Neutrophil (primary cell): Measurements from ENCODE around the gene HIGD1C.

Source experiments
- H3K27ac ChIP-seq: fragments of 200-600 bp; sonication (generic); 2 replicates; pipeline ENCODE4 v1.5.1; 2016; ENCODE audit warnings: mild to moderate bottlenecking, moderate library complexity
- H3K27me3 ChIP-seq: fragments of 200-600 bp; sonication (generic); 2 replicates; pipeline ENCODE4 v1.6.0; 2016; ENCODE audit warnings: mild to moderate bottlenecking
- H3K36me3 ChIP-seq: fragments of 200-600 bp; sonication (generic); 2 replicates; pipeline ENCODE4 v1.5.1; 2017
- H3K4me1 ChIP-seq, 2 experiments: fragments of 200-600 bp in 1 of 2; sonication (generic) in 1 of 2; 1 replicate in 1 of 2; 2 replicates in 1 of 2; pipeline versions ENCODE4 v1.5.1 to v1.6.1; 2013 to 2016; ENCODE audit warnings: low read depth in 1 of 2, low read length in 1 of 2, mild to moderate bottlenecking in 1 of 2, moderate library complexity in 1 of 2; ENCODE audit not compliant: control insufficient read depth in 1 of 2, insufficient read depth in 1 of 2
- H3K4me3 ChIP-seq, 2 experiments: fragments of 200-600 bp in 1 of 2; sonication (generic) in 1 of 2; 1 replicate in 1 of 2; 2 replicates in 1 of 2; pipeline ENCODE4 v1.5.1; 2013 to 2016; ENCODE audit warnings: low read depth in 1 of 2, low read length in 1 of 2, mild to moderate bottlenecking in 1 of 2, moderate library complexity in 1 of 2
- H3K9me3 ChIP-seq: fragments of 200-600 bp; sonication (generic); 2 replicates; pipeline ENCODE4 v1.5.1; 2016
- CTCF ChIP-seq: fragments of 200-600 bp; sonication (generic); IDR thresholded peaks from 2 replicates; pipeline ENCODE4 v1.5.1; 2016; ENCODE audit warnings: antibody characterized with exemption

HIGD1C gene

GRCh38 chr12:50999093-50999492, 46.7 kb downstream of the HIGD1C start:
- H3K27me3 ChIP-seq = no peaks in the 10 kb centered on the region
- no peak for TF ChIP-seq CTCF
- H3K9me3 ChIP-seq = no peaks in the 10 kb centered on the region
- H3K36me3 ChIP-seq = peaks cover 19% of the 10 kb centered on the region
- no peak overlapping the region for H3K27ac ChIP-seq
- no peak overlapping the region for H3K4me3 ChIP-seq
- no peaks in the 10 kb centered on the region for H3K4me1 ChIP-seq

GRCh38 chr12:51000245-51000644, 47.9 kb downstream of the HIGD1C start:
- H3K36me3 ChIP-seq = peaks cover 18% of the 10 kb centered on the region
- H3K27ac ChIP-seq = no peak overlapping the region
- TF ChIP-seq CTCF = no peak
- no peaks in the 10 kb centered on the region for H3K27me3 ChIP-seq
- H3K9me3 ChIP-seq = no peaks in the 10 kb centered on the region
- H3K4me1 ChIP-seq = no peaks in the 10 kb centered on the region
- no peak overlapping the region for H3K4me3 ChIP-seq

GRCh38 chr12:51001799-51002198, 49.5 kb downstream of the HIGD1C start:
- Histone ChIP-seq H3K4me3 (no peak overlapping the region), H3K27me3 (no peaks in the 10 kb centered on the region), H3K27ac (no peak overlapping the region), H3K36me3 (peaks cover 14% of the 10 kb centered on the region), H3K4me1 (no peaks in the 10 kb centered on the region), H3K9me3 (no peaks in the 10 kb centered on the region)
- TF ChIP-seq CTCF = no peak

GRCh38 chr12:51004504-51004903, 52.2 kb downstream of the HIGD1C start:
- no peak for TF ChIP-seq CTCF
- Histone ChIP-seq H3K4me1 (peaks cover 6 to 8% of the 10 kb centered on the region in 2 experiments), H3K4me3 (no peak overlapping the region), H3K36me3 (peaks cover 20% of the 10 kb centered on the region), H3K27me3 (no peaks in the 10 kb centered on the region), H3K27ac (no peak overlapping the region), H3K9me3 (no peaks in the 10 kb centered on the region)

- Histone ChIP-seq H3K27me3 (no peaks in the 10 kb centered on the region), H3K9me3 (no peaks in the 10 kb centered on the region), H3K4me1 (peaks cover 6 to 8% of the 10 kb centered on the region in 2 experiments), H3K36me3 (peaks cover 20% of the 10 kb centered on the region), H3K27ac (no peak overlapping the region), H3K4me3 (no peak overlapping the region)
- no peak for TF ChIP-seq CTCF
Measured at GRCh38 chr12:51005030-51005429, 52.7 kb downstream of the HIGD1C start.

- H3K9me3 ChIP-seq = no peaks in the 10 kb centered on the region
- H3K4me3 ChIP-seq = no peak overlapping the region
- TF ChIP-seq CTCF = no peak
- no peak overlapping the region for H3K27ac ChIP-seq
- peaks cover 6 to 8% of the 10 kb centered on the region in 2 experiments for H3K4me1 ChIP-seq
- H3K27me3 ChIP-seq = no peaks in the 10 kb centered on the region
- peaks cover 20% of the 10 kb centered on the region for H3K36me3 ChIP-seq
Measured at GRCh38 chr12:51005671-51006070, 53.3 kb downstream of the HIGD1C start.
